GM18867 (cell line): ENCODE measurements around the gene B3GALT6.

Experiments
- ATAC-seq: cut with Tn5 transposase; IDR thresholded peaks from one replicate; pipeline ENCODE4 v1.9.1; 2021; ENCODE audit warnings: mild to moderate bottlenecking, moderate library complexity; ENCODE audit not compliant: unreplicated experiment

The B3GALT6 gene

DNA sequence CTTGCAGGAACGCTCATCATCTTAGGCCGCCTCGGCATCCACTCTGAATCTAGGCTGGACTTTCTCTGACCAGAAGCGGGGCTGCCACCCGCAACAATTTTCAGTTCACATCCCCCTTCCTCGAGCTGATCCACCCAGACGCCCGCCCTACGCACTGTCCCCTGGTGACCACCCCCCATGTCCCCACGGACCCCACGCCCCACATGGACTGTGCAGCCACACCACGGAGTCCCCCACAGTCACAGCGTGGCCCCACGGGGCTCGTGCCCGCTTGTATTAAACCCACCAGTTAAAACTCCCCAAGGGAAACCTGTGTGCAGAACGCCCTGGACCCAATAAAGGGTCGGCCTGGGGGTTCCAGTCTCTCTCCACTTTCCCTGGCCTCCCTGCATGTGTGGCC is 27.5 kb downstream of the B3GALT6 start:
- ATAC-seq = no peak

GRCh38 chr1:1259951-1260600 is 28.0 kb downstream of the B3GALT6 start:
- no peak for ATAC-seq

DNA sequence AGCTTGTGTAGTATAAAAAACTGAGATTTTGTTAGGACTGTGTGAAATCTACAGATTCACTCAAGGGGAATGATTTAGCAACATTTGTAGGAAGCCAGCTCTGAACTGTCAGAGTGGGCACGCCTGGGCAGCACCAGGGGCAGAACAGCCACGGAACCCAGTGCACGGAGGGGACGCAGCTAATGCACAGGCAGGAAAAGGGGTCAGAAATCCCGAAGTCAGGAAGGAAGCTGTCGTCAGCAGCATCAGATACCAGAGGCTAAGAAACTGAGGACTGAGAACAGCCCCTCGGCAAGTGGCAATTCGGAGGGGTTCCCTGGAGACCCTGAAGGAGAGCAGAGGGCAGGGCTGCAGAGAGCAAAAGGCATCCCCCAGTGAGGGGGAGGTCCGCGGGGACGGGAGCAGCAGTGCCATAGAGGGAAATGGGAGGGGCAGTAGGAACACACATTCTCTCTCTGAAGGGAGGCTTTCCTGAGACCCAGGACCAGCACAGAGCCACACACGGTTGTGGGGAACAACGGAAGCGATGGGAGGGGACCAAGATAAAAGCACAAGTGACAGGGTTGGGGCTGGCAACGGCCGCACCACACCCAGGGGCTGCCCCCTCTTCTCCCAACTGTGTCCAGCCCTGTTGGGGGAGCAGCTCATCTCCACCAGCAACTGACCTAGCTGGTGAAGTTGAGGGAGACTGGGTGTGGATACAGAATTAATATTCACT is 29.0 kb downstream of the B3GALT6 start:
- ATAC-seq = no peak

- no peak for ATAC-seq
Observed at GRCh38 chr1:1262071-1262470, 30.0 kb downstream of the B3GALT6 start.

- ATAC-seq = no peak
Observed at GRCh38 chr1:1262758-1263157, 30.7 kb downstream of the B3GALT6 start.

DNA sequence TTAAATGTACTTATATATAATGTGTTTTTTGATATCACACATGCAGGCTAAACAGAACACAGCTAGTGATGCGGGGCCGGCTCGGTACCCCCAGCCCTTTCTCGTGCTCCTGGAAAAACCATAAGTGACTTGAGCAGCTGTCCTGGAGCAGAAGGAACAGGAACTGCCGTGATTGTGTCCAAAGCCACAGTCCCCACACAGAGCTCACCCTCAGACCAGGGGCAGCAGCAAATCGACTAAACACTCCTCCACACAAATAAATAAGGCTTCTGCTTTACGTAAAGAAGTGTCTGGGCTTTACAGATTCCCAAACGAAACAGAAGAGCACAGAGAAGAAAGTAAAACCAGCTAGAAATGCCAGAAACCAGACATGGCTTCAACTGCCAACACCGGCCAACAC is 32.0 kb downstream of the B3GALT6 start:
- ATAC-seq = no peak

- no peak for ATAC-seq
Observed at GRCh38 chr1:1264868-1265272, 32.8 kb downstream of the B3GALT6 start.

- no peak for ATAC-seq
Observed at GRCh38 chr1:1267488-1268283, 35.6 kb downstream of the B3GALT6 start.

DNA sequence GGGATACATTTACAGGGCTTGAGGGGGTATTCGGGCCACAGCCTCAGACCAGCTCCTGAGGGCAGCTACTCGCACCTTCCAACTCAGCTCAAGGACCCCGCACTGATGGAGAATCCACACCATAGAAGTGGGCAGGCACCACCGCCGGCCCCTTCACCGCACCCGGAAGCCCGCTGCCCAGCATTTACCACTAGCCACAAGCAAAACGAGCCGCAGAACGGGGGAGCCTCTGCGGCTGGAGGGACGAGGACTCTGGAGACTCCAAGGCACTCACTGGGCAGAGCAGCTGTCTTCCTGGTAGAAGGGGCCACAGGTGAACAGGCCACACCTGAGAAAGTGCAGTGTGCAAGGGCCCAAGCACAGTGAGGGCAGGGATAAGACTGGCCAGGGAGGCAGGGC is 36.2 kb downstream of the B3GALT6 start:
- ATAC-seq = no peak

GRCh38 chr1:1270813-1271212 is 38.8 kb downstream of the B3GALT6 start:
- no peak for ATAC-seq

- peak; percentile 6 for ATAC-seq
Observed at GRCh38 chr1:1272341-1273208, 40.5 kb downstream of the B3GALT6 start.

DNA sequence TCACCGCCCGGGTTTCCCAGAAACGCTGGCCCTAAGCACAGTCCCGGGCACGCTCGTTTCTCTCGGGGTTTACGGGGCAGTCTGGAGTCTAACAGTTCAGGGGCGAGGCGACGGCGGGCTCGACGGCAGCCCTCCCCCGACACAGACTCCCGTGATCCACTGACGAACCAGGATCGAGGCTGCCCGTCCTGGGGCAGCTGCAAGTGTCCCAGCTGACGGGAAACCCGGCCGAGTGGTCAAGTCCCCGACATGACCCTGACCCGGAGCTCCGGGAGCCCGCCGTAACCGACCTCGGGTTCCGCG is 41.1 kb downstream of the B3GALT6 start:
- ATAC-seq = peak; percentile 5

DNA sequence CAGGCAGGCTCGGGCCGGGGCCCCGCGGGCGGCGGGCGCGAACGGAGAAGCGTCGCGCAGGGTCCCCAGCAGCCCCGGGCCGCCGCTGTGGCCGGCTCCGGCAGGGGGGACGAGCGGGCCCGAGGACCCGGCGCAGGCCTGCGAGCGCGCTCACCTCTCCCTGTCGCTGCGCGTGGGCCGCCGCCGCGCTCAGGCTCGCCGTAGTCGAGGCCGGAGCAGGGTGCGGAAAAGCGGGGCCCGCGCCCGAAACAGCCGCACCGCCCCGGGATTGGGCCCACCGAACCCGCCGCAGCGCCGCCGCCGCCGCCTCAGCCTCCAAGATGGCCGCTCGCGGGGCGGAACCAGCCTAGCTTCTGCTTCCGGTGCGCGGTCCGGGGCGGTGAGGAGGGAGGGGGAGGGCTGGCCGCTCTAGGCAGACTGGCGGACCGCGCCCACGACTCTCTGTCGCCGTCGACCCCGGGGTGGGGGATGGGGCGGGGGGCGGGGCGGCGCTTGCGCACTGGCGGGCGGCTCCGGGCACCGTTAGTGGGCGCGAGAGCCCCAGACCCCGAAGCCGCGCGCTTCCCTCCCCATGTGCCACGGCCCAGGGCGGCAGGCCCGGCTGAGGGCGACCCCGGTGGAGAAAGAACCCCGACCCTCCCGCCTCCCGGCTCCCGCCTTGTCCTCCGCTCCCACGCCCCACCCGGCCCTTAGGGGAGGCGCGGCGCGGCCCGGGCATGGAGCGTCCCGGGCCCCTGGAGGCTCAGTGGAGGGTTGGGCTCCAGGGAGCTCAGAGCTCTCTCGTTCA is 41.7 kb downstream of the B3GALT6 start, which contains the start of gene UBE2J2:
TSS of gene UBE2J2 (minus strand) at position 343 of the 787 bp plus-strand sequence. CDS start 5,862 bp downstream, outside the sequence.
- ATAC-seq = peak; percentile 84

DNA sequence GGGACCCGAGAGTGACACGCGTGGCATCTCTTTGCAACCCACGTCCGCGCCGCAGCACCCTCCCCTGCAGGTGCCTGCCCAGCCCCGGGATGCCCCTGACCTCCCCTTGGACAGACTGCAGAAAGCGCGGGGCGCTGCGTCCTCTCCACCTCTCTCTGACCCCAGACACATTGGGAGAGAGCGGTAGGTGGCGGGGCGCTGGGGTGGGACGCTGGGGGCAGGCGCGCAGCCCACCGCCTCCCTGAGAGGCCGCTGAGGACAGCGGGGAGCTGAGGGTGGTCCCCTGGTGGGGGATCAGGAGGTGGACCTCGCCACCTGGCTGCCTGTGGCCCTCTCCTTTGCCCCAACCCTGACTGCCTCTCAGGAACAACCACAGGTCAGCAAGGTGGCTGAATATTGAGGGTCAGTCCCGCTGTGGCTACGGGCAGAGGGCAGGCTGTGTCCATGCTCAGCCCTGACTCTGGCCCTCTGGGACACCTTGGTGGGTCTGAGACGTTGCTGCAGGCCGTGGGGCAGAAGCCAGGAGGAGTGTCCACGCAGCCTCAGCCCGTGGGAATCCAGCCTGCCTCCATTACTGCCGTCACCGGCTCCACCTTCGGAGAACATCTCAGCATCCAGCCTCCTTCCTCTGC is 42.4 kb downstream of the B3GALT6 start:
- peak; percentile 18 for ATAC-seq

DNA sequence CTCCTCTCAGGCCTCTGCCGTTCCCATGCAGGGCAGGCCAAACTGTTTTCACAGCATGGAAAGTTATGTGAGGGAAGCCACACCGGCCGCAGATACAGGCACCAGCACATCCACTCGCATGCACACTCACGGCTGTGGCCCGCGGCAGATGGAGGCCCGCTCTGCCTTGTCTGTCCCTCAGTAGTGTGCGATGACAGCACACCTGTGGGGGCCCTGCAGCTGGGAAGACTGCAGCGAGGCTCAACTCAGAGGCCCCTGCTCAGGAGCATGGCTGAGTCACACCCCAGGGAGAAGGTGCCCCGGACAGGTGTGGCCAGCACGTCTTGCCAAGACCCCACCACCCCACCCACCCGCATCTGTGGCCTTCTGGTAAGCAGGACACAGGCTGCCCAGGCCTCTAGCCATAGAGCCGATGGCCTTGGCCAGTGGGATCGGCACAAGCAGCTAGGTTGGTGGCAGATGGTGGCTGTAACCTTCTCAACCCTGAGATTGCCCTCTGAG is 42.9 kb downstream of the B3GALT6 start:
- ATAC-seq = no peak

DNA sequence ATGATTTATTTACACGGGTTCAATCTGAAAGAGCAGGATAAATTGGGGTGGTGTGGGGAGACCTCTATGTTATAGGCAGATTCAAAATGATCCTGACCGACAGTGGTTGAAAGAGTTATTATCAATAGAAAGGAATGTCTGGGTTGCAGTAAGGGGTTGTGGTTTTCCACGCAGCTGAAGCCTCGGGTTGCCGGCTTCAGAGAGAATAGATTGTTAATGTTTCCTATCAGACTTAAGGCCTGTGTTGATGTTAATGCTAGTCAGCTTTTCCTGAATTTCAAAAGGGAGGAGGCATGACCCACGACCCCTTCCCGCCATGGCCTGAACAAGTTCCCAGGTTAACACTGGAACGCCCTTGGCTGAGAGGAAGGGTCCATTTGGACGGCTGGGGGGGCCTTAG is 43.8 kb downstream of the B3GALT6 start:
- no peak for ATAC-seq

DNA sequence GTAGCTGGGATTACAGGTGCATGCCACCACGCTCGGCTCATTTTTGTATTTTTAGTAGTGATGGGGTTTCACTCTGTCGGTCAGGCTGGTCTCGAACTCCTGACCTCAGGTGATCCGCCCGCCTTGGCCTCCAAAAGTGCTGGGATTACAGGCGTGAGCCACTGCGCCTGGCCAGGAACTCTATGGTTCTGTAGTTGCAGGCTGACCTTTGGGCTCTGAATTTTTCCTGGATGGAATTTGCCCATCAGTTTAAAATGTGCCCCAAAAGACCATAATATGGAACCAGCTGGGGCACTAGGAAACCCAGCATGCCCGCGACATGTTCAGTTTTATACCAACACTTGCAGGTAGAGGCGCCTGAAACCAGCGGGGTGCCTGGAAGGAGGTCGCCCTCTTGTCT is 46.6 kb downstream of the B3GALT6 start:
- ATAC-seq = no peak

DNA sequence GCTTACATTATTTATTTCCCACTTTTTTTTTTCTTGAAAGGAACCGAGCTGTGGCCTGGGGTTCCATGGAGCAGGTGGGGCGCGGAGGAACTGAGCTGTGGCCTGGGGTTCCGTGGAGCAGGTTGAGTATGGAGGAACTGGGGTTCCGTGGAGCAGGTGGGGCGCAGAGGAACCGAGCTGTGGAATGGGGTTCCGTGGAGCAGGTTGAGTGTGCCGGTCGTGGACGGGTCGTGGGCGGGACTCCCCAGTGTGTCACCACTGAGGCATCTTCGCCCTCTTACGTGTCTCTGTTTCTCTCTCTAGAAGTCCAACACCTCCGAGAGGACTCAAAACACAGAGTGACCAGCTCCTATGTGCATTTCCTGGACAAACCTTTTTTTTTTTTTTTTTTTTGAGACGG is 47.0 kb downstream of the B3GALT6 start:
- no peak for ATAC-seq

DNA sequence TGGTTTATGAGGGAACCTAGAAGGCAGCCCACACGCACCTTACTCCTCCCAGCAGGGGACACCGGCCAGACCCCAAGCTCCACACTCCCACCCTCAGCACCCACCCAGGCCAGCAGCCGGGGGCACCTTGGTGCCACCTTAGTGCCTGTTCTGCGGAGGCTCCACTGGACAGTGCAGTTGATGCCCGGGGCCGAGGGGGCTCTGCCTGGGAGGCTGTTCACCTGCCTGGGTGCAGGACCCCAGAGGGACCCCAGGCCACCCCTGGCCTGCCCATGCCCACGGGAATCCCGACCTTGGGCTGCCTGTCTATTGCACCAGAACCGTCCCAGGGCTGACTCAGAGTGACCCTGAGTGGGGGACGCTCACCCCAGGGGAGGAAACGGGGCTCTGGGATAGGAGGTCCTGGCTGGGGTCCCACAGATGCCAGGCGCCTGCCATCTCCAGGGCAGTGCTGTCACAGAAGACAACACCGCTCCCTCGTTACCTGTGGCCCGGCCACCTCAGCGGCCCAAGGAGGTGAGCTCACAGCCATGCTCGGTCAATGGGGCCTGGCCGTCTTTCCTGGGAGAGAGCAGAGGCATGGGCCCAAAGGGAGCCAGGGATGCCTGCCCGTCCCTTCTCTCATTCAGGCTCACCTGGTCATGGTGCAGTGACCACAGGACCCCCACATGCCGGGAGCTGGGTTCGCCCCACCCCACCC is 48.9 kb downstream of the B3GALT6 start:
- ATAC-seq = no peak
